Gastrocnemius medialis (tissue), 4 donors: ENCODE measurements around the gene BSX.

Experiments used
- CTCF ChIP-seq, 5 experiments: fragments of 450-650 bp in 3 of 5; fragments of 200-600 bp in 2 of 5; sonication (generic) in 2 of 5; IDR thresholded peaks in 4 of 5; conservative IDR thresholded peaks in 1 of 5; 1 replicate in 4 of 5; 2 replicates in 1 of 5; pipeline ENCODE4 v1.5.1; 2016 to 2019; ENCODE audit warnings: antibody characterized with exemption in 5 of 5, mild to moderate bottlenecking in 3 of 5, moderate library complexity in 3 of 5
- POLR2A ChIP-seq, 2 donors: fragments of 450-650 bp; IDR thresholded peaks; one replicate each; pipeline ENCODE4 v1.6.1; 2017; ENCODE audit warnings: antibody characterized with exemption in 2 of 2, mild to moderate bottlenecking in 2 of 2, moderate library complexity in 2 of 2

- TF ChIP-seq CTCF (IDR thresholded peaks at IDR 0.05 in 4 of 5, conservative IDR thresholded peaks at IDR 0.05 in 1 of 5): no peak
- TF ChIP-seq POLR2A (IDR thresholded peaks at IDR 0.05): no peak
These were observed 1.6 kb downstream of the BSX start for GRCh38 chr11:122979815-122980595.
